Measurements from ENCODE around the gene TELO2. TPM values are rescaled to one million over a fixed set of nuclear protein-coding genes. Genes with fewer than 3 reads are reported as not detected.

The TELO2 gene
- polyA plus RNA-seq, 6 donors from 2014 or later: 17.3 to 37.1 (median 26.3) TPM

GRCh38 chr16:1491327-1491726 is 1.8 kb upstream of the TELO2 start:
- no peak for DNase-seq
- H3K36me3 Mint-ChIP-seq: no peaks in the 10 kb centered on the region
- H3K27ac Mint-ChIP-seq: peak overlapping the region in 4 of 6 donors; percentile 33 to 99 (median 84)
- H3K4me3 Mint-ChIP-seq: peak overlapping the region in 4 of 8 donors; percentile 19 to 89 (median 62)
- H3K9me3 Mint-ChIP-seq: no peaks in the 10 kb centered on the region
- no peak for ATAC-seq (ENCODE audit: low read depth in 2 of 2)
- no peaks in the 10 kb centered on the region for H3K27me3 Mint-ChIP-seq
- peaks cover 13 to 22% (median 15%) of the 10 kb centered on the region in 3 donors for H3K4me1 Mint-ChIP-seq

- Mint-ChIP-seq H3K4me3 (peak overlapping the region; percentile 86 to 99 (median 96)), H3K27me3 (no peaks in the 10 kb centered on the region), H3K36me3 (no peaks in the 10 kb centered on the region), H3K9me3 (no peaks in the 10 kb centered on the region), H3K27ac (peak overlapping the region; percentile 97 to 100 (median 100)), H3K4me1 (peaks cover 13 to 22% (median 15%) of the 10 kb centered on the region in 3 donors)
- DNase-seq: no peak
- no peak for ATAC-seq (ENCODE audit: low read depth in 2 of 2)
Observed at GRCh38 chr16:1492082-1492922, 858 bp upstream of the TELO2 start.

GRCh38 chr16:1493746-1494094 is 560 bp downstream of the TELO2 start:
- no peaks in the 10 kb centered on the region for H3K9me3 Mint-ChIP-seq
- H3K4me3 Mint-ChIP-seq: peak overlapping the region; percentile 86 to 99 (median 96)
- peak overlapping the region in 4 of 6 donors; percentile 76 to 100 (median 98) for H3K27ac Mint-ChIP-seq
- H3K27me3 Mint-ChIP-seq: no peaks in the 10 kb centered on the region
- peaks cover 10 to 19% (median 13%) of the 10 kb centered on the region in 3 donors for H3K4me1 Mint-ChIP-seq
- DNase-seq (no peak), ATAC-seq (ENCODE audit: low read depth in 2 of 2) (peak; percentile 3 to 18)
- no peaks in the 10 kb centered on the region for H3K36me3 Mint-ChIP-seq

- ATAC-seq (ENCODE audit: low read depth in 2 of 2) (no peak), DNase-seq (no peak)
- Mint-ChIP-seq H3K4me1 (peaks cover 10 to 19% (median 13%) of the 10 kb centered on the region in 3 donors), H3K36me3 (no peaks in the 10 kb centered on the region), H3K27me3 (no peaks in the 10 kb centered on the region), H3K9me3 (no peaks in the 10 kb centered on the region), H3K27ac (peak overlapping the region; percentile 54 to 100 (median 78)), H3K4me3 (peak overlapping the region; percentile 86 to 99 (median 96))
Observed at GRCh38 chr16:1494129-1494640, 1.0 kb downstream of the TELO2 start.

- H3K4me3 Mint-ChIP-seq: peak overlapping the region; percentile 61 to 99 (median 93)
- peak overlapping the region in 1 of 6 donors; percentile 29 for H3K27ac Mint-ChIP-seq
- no peaks in the 10 kb centered on the region for H3K36me3 Mint-ChIP-seq
- ATAC-seq (ENCODE audit: low read depth in 2 of 2): no peak
- DNase-seq: no peak
- H3K27me3 Mint-ChIP-seq: no peaks in the 10 kb centered on the region
- no peaks in the 10 kb centered on the region for H3K9me3 Mint-ChIP-seq
- H3K4me1 Mint-ChIP-seq: peaks cover 10 to 19% (median 13%) of the 10 kb centered on the region in 3 donors
Observed at GRCh38 chr16:1494711-1495110, 1.6 kb downstream of the TELO2 start.

- peaks cover 10 to 19% (median 13%) of the 10 kb centered on the region in 3 donors for H3K4me1 Mint-ChIP-seq
- ATAC-seq (ENCODE audit: low read depth in 2 of 2): no peak
- DNase-seq: no peak
- H3K4me3 Mint-ChIP-seq: peak overlapping the region; percentile 8 to 98 (median 57)
- H3K27ac Mint-ChIP-seq: peak overlapping the region in 1 of 6 donors; percentile 29
- no peaks in the 10 kb centered on the region for H3K27me3 Mint-ChIP-seq
- no peaks in the 10 kb centered on the region for H3K9me3 Mint-ChIP-seq
- H3K36me3 Mint-ChIP-seq: no peaks in the 10 kb centered on the region
Observed at GRCh38 chr16:1495211-1495888, 2.2 kb downstream of the TELO2 start.

GRCh38 chr16:1495889-1496262 is 2.7 kb downstream of the TELO2 start:
- DNase-seq: no peak
- peaks cover 10 to 19% (median 13%) of the 10 kb centered on the region in 3 donors for H3K4me1 Mint-ChIP-seq
- no peaks in the 10 kb centered on the region for H3K27me3 Mint-ChIP-seq
- no peak for ATAC-seq (ENCODE audit: low read depth in 2 of 2)
- peak overlapping the region in 3 of 8 donors; percentile 8 to 82 (median 53) for H3K4me3 Mint-ChIP-seq
- H3K36me3 Mint-ChIP-seq: no peaks in the 10 kb centered on the region
- H3K9me3 Mint-ChIP-seq: no peaks in the 10 kb centered on the region
- H3K27ac Mint-ChIP-seq: no peak overlapping the region

- Mint-ChIP-seq H3K27me3 (no peaks in the 10 kb centered on the region), H3K4me1 (peaks cover 10 to 16% (median 13%) of the 10 kb centered on the region in 3 donors), H3K9me3 (no peaks in the 10 kb centered on the region), H3K27ac (no peak overlapping the region), H3K4me3 (peak overlapping the region in 5 of 8 donors; percentile 35 to 74 (median 61)), H3K36me3 (no peaks in the 10 kb centered on the region)
- ATAC-seq (ENCODE audit: low read depth in 2 of 2) (no peak), DNase-seq (no peak)
Observed at GRCh38 chr16:1496464-1496863, 3.3 kb downstream of the TELO2 start.

GRCh38 chr16:1497014-1497598 is 3.9 kb downstream of the TELO2 start:
- H3K4me1 Mint-ChIP-seq: peaks cover 10 to 11% (median 11%) of the 10 kb centered on the region in 3 donors
- no peak for DNase-seq
- H3K9me3 Mint-ChIP-seq: no peaks in the 10 kb centered on the region
- peak overlapping the region in 1 of 6 donors; percentile 67 for H3K27ac Mint-ChIP-seq
- ATAC-seq (ENCODE audit: low read depth in 2 of 2): no peak
- no peaks in the 10 kb centered on the region for H3K27me3 Mint-ChIP-seq
- peak overlapping the region in 3 of 8 donors; percentile 53 to 74 (median 61) for H3K4me3 Mint-ChIP-seq
- H3K36me3 Mint-ChIP-seq: no peaks in the 10 kb centered on the region

- no peak for DNase-seq
- Mint-ChIP-seq H3K36me3 (no peaks in the 10 kb centered on the region), H3K4me3 (no peak overlapping the region), H3K27ac (no peak overlapping the region), H3K27me3 (no peaks in the 10 kb centered on the region), H3K4me1 (peaks cover 0 to 1% (median 0%) of the 10 kb centered on the region in 3 donors), H3K9me3 (no peaks in the 10 kb centered on the region)
- ATAC-seq (ENCODE audit: low read depth in 2 of 2): no peak
Observed at GRCh38 chr16:1498899-1499676, 5.9 kb downstream of the TELO2 start.

- H3K4me1 Mint-ChIP-seq: no peaks in the 10 kb centered on the region
- no peak for ATAC-seq (ENCODE audit: low read depth in 2 of 2)
- H3K4me3 Mint-ChIP-seq: no peak overlapping the region
- H3K9me3 Mint-ChIP-seq: no peaks in the 10 kb centered on the region
- H3K27ac Mint-ChIP-seq: no peak overlapping the region
- DNase-seq: no peak
- no peaks in the 10 kb centered on the region for H3K36me3 Mint-ChIP-seq
- no peaks in the 10 kb centered on the region for H3K27me3 Mint-ChIP-seq
Observed at GRCh38 chr16:1499756-1500464, 6.8 kb downstream of the TELO2 start.

- H3K36me3 Mint-ChIP-seq: no peaks in the 10 kb centered on the region
- no peak overlapping the region for H3K4me3 Mint-ChIP-seq
- H3K27ac Mint-ChIP-seq: no peak overlapping the region
- H3K4me1 Mint-ChIP-seq: no peaks in the 10 kb centered on the region
- no peaks in the 10 kb centered on the region for H3K9me3 Mint-ChIP-seq
- H3K27me3 Mint-ChIP-seq: no peaks in the 10 kb centered on the region
- ATAC-seq (ENCODE audit: low read depth in 2 of 2) (no peak), DNase-seq (no peak)
Observed at GRCh38 chr16:1500465-1501150, 7.4 kb downstream of the TELO2 start.

Data from naive B cell (primary cell).